NOMO-1 treated with dmso at 0.1 percent for 144 hours (cell line): Measurements from ENCODE around the gene MLF2.
"Not testable (repeated sequence)": the region's sequence is repeated elsewhere in the genome, so short reads cannot be mapped to it uniquely, and the experiment has no call there.

Experiments used
- DNase-seq: peaks from one replicate; lab custom pipeline; 2025; ENCODE audit not compliant: unreplicated experiment; lab: John Stamatoyannopoulos, UW

MLF2 gene

DNA sequence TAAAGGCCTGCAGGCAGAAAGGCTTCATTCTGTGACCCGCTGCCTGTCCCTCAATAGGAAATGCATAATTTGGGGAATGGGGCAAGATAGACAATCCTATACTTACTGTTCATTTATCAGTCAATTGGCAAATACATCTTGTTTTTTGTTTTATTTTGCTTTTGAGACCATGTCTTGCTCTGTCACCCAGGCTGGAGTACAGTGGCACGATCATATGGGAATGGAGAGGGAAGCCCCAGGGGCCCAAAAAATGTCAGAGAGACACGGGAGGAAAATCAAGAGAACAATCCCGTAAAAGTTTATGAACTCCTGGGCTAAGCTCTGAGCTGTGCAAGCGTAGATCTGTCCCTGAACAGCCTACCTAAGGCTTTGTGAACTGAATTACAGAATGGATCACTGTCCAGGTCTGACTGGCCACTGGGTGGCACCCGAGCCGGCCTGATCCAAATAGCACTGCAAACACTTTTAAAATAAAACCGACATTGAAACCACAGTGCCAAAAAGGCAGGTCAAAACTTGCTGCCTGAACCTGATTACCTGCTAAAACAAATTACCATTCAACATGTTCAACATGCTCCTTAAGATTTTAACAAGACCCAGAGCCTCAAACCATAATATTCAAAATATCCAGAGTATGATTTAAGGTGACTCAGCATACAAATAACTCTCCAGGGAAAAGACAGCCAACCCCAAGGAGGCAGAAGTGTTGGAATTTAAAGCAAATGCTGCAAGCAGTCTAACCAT, 17.3 kb downstream of the MLF2 start:
- DNase-seq: peak; percentile 12

DNA sequence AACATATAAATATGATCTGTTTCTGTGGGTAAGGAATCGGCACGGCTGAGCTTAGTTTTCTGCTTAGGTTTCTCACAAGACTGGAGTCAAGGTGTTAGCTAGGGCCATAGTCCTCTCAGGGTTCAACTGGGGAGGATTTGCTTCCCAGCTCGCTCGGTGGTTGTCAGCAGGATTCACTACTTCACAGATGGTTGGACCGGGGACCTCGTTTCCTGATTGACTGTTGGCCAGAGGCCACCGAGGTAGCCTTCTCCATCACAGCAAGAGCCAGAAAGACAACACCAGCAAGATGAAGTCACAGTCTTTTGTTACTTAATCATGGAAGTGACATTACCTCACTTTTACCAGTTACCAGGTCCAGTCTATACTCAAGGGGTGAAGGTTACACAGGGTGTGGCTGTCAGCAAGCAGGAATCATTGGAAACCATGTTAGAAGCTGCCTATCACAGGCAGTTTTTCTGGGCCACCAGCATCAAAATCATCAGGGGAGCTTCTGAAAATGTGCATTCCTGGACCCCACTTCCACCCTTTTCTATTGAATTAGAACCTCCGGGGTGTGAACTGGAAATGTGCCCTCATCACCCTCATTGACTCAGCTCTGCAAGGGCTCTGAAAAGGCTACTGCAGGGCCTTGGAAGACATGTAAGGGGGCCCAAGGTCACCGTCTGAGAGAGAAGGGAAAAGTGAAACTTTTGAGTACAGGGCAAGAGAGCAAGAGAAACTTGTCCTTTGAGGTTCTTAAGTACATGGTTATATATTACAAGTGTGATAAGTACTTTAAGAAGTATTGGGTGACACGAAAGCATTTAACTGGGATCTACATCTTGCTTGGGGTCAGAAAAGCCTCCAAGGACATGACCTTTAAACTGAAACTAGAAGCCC, 18.2 kb downstream of the MLF2 start:
- no peak for DNase-seq

DNA sequence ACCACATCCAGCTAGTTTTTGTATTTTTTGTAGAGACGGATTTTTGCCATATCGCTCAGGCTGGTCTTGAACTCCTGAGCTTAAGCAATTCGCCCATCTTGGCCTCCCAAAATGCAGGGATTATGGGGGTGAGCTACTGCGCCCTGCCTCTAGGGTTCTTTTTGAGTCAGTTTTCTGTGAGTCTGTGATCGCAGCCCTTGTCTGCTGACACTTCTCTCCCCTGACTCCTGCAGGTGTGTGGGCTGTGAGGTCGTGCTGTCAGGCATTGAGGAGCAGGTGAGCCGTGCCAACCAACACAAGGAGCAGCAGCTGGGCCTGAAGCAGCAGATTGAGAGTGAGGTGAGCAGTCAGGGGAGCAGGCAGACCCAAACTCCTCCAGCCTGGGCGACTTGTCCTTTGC, 22.8 kb downstream of the MLF2 start:
- no peak for DNase-seq

DNA sequence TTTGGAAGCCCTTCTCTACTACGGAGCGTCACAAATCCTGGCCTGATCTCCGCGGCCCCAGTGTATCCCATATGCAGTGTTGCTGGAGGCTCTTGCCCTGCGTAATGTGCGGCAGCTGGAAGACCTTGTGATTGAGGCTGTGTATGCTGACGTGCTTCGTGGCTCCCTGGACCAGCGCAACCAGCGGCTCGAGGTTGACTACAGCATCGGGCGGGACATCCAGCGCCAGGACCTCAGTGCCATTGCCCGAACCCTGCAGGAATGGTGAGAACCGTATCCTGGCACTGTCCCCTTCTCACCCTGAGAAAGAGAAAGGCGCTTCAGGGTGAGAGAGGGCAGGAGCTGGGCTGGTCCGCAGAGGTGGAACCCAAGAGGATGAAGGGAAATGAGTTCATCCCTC, 23.8 kb downstream of the MLF2 start:
- no peak for DNase-seq

DNA sequence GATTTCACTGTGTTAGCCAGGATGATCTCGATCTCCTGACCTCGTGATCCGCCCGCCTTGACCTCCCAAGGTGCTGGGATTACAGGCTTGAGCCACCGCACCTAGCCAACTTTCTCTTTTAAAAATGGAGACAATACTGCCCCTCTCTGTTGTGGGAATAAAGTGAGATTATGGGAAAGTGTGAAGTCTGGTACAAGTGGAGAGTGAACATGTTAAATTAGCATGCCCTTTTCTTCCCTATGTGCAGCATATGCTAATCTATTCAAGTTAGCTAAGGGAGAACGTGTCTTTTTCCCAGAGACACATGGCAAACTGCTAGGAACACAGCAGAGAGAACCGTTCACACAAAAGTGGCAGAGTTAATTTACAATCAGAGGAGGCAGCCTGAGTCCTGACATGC, 27.6 kb downstream of the MLF2 start:
- no peak for DNase-seq

DNA sequence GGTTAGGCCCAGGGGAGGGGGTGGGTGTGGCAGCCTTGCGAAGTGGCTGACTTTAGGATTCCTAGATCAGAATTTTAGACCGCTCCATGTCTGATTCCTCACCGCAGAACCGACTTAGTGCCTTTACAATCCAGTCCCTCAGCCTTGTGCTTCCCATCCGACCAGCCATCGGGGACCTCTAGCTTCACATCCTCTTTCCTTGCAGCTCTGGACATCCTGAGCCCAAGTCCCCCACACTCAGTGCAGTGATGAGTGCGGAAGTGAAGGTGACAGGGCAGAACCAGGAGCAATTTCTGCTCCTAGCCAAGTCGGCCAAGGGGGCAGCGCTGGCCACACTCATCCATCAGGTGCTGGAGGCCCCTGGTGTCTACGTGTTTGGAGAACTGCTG, 28.5 kb downstream of the MLF2 start:
- peak; percentile 58 for DNase-seq

DNA sequence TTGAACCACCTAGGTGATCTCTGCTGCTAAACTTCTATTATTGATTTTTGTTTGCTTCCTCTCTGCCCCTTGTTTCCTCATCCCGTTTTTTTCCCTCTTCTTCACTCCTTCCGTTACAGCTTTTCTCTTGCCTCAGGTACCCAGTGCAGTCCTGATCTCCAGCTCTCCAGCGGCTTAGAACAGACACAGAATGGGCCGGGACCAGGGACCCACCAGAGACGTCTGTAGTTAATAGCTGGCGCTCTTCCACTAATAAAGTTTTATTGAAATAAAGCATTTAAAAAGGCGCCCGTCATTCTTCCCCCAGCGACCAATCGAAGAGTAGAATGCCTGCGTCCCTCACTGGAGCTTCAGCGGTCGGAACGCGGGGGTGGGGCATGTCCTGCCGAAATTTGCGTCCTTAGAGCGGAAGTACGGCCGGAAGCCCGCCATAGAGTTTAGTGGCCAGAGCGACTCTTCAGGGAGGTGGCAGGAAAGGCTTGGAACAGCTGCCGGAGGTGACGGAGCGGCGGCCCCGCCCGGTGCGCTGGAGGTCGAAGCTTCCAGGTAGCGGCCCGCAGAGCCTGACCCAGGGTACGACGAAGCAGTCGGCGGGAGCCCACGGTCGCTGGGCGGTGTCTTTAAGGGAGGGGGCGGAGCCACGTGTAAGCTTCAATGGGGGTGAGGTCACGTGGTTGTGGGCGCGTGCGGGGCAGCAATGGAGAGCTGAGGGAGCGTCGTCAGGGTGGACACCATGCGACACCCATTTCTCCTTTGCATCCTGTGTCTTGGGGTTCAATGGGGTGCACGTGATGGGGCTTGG, 29.1 kb downstream of the MLF2 start, which contains the start of gene COPS7A:
COPS7A (plus strand) TSS at position 440 of the 802 bp plus-strand sequence. CDS start 611 bp downstream, outside the sequence.
- DNase-seq: peak; percentile 100

DNA sequence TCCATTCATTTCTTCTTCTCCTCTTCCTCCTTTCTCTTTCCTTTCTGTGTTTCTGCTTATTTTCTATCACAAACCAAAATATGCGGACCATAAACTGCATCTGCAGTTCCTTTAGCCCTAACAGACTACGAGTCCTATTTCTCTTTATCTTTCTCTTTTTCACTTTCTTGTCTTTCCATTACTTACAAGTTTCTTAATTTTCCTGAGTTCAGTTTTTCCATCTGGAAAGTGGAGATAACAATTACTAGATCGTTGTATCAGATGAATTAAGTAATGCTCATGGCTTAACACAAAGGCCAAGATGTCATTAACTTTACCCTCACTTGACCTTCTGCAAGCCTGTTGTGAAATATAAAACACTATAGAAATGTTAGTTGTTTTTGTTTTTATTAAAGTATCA, 30.1 kb downstream of the MLF2 start:
- DNase-seq: no peak

DNA sequence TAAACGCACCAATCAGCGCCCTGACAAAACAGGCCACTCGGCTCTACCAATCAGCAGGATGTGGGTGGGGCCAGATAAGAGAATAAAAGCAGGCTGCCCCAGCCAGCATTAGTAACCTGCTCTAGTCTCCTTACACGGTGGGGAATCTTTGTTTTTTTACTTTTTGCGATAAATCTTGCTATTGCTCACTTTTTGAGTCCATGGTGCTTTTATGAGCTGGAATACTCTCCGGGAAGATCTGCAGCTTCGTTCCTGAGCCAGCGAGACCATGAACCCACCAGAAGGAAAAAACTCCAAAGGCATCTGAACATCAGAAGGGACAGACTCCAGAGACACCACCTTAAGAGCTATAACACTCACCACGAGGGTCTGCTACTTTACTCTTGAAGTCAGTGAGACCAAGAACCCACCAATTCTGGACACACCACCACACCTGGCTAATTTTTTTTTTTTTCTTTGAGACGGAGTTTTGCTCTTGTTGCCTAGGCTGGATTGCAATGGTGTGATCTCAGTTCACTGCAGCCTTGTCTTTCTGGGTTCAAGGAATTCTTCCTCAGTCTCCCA, 36.0 kb downstream of the MLF2 start:
- no peak for DNase-seq

DNA sequence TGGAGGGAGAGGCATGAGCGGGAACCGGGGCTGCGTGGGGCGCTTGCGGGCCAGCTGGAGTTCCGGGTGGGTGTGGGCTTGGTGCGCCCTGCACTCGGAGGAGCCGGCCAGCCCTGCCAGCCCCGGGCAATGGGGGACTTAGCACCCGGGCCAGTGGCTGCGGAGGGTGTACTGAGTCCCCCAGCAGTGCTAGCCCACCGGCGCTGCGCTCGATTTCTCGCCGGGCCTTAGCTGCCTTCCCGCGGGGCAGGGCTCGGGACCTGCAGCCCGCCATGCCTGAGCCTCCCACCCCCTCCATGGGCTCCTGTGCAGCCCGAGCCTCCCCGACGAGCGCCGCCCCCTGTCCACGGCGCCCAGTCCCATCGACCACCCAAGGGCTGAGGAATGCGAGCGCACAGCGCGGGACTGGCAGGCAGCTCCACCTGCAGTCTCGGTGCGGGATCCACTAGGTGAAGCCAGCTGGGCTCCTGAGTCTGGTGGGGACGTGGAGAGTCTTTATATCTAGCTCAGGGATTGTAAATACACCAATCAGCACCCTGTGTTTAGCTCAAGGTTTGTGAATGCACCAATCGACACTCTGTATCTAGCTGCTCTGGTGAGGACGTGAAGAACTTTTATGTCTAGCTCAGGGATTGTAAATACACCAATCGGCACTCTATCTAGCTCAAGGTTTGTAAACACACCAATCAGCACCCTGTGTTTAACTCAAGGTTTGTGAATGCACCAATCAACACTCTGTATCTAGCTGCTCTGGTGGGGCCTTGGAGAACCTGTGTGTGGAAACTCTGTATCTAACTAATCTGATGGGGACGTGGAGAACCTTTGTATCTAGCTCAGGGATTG, 36.7 kb downstream of the MLF2 start:
- not testable (repeated sequence) for DNase-seq

DNA sequence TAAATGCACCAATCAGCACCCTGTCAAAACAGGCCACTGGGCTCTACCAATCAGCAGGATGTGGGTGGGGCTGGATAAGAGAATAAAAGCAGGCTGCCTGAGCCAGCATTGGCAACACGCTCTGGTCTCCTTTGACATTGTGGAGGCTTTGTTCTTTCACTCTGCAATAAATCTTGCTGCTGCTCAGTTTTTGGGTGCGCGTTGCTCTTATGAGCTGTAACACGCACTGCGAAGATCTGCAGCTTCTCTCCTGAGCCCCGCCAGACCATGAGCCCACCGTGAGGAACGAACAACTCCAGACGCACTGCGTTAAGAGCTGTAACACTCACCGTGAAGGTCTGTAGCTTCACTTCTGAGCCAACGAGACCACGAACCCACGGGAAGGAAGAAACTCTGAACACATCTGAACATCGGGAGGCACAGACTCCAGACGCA, 44.0 kb downstream of the MLF2 start:
- DNase-seq: no peak

DNA sequence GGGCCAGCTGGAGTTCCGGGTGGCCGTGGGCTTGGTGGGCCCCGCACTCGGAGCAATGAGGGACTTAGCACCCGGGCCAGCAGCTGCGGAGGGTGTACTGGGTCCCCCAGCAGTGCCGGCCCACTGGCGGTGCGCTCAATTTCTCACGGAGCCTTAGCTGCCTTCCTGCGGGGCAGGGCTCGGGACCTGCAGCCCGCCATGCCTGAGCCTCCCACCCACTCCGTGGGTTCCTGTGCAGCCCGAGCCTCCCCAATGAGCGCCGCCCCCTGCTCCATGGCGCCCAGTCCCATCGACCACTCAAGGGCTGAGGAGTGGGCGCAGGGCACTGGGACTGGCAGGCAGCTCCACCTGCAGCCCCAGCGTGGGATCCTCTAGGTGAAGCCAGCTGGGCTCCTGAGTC, 44.6 kb downstream of the MLF2 start:
- not testable (repeated sequence) for DNase-seq

DNA sequence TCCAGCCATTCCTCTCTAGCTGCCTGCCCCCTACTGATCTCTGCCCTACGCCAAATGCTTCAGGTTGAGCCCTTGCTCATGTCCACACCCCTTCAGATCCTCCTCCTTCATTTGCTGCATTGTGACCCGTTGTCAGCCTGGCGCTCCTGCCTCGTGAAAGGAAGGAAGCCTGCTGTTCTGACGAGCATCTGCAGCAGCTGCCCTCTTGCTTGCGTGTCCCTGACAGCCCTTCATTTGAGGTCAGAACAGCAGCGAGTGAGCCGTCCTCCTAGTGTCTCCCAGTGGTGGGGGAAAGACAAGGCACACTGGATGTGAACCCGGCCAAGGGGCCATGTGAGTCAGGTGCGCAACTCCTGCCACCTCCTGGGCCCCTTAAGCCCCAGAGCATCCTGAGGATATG, 49.3 kb downstream of the MLF2 start:
- DNase-seq: no peak

DNA sequence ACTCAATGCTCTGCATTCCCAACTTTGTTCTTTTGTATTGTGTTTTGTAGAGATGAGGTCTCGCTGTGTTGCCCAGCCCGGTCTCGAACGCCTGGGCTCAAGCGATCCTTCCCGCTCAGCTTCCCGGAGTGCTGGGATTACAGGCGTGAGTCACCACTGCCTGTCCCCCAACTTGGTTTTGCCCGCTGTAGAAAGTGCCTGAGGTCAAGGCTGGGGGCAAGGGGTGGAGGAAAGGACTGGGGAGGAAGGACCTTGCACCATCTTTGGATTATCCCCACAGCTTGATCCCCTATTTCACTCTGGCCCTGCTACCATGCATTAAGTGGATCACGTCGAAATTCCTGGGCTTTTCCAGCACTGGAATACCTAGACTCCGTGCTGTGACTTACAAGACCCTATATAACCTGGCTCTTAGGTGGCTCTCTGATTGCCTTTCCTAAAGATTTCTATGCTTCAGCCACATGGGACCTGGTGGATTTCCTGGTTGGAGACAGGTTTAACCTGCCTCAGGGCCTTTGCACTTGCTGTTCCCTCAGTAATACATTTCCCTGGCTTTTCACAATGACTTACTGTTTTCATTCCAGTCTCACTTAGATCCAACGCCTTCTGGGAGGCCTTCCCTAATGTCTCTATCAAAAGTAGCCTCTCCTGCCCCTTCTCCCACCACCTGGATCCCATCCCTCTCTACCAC, 51.7 kb downstream of the MLF2 start:
- DNase-seq: no peak

DNA sequence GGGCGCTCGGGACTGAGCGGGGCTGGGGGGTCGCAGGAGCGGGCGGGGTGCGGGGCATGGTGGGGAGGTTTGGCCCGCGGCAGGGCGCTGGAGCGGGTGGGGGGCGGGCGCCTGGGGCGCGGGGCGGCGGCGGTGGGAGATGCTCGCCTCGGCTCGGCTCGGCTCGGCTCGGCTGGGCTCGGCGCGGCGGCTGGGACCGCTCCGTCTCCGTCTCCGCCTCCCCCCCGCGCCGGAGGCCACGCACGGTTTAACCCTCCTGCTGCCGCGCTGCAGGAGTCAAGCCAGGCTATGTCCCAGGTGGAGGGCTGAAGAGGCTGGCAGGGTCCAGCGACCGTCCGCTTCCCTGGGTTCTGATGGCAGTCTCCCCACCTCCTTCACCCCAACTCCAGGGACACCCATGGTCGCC, 52.3 kb downstream of the MLF2 start, which contains the start of gene PIANP:
PIANP (minus strand) TSS at position 170 of the 406 bp plus-strand sequence. CDS start 2,754 bp downstream, outside the sequence.
- DNase-seq: no peak

DNA sequence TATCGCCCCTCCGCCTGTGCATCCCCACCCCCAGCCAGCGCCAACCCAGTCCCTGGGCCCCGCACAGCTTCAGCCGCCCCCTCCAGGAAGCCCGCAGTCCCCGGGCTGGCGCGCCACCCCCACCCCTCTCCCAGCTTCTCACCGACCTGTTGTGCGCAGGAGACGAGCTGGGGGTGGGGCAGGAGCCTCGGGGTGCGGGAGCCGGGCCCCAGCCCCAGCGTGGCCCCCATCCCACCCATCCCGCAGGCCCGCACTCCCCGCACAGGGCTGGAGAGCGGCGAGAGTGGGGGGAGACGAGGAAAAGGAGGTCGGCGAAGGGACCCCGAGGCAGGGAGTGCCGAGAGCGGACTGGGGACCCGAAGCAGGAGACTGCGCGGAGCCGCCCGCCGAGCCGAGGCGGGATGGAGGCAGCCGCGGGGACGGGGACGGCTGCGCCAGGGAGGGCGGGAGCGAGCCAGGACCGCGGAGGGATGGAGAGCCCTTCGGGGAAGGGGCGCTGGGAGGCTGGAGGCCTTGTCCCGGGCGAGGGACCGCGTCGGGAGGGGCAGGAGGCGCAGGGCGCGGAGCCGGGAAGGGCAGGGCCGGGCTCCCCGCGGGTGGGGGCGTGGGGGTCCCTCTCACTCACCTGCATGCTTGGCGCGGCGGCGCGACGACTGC, 52.8 kb downstream of the MLF2 start:
- DNase-seq: no peak

DNA sequence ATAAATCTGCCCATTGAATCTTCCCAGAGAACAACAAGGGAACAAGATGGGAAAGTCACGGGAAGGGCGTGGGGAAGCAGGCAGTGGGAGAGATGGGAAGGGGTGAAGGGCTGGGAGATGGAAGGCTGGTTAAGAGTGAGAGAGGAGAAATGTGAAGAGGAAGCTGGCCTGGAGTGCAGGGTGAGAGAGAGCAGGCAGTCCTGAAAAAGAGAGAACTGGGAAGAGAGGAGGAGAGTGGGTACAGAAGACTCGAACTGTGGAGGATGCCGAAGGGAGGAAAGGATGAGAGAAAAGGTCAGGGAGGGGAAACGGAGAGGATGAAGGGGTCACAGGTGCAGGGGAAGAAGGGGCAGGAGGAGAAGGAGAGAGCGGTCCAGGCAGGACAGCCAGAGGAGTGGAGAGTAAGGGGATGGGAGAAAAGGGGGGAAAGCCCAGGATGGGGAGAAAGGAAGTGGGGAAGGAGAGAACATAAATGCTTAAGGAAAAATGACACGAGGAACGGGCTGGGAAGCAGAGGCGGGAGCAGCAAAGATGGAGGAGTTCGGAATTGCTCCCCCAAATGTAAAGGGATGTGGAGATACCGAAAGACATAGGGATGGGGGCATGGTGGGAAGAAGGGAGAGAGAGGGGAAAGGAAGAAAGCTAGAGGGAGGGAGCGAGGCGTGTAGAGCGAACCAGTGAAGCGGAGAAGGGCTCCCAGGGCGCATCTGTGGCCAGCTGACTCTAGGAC, 53.5 kb downstream of the MLF2 start:
- DNase-seq: no peak

DNA sequence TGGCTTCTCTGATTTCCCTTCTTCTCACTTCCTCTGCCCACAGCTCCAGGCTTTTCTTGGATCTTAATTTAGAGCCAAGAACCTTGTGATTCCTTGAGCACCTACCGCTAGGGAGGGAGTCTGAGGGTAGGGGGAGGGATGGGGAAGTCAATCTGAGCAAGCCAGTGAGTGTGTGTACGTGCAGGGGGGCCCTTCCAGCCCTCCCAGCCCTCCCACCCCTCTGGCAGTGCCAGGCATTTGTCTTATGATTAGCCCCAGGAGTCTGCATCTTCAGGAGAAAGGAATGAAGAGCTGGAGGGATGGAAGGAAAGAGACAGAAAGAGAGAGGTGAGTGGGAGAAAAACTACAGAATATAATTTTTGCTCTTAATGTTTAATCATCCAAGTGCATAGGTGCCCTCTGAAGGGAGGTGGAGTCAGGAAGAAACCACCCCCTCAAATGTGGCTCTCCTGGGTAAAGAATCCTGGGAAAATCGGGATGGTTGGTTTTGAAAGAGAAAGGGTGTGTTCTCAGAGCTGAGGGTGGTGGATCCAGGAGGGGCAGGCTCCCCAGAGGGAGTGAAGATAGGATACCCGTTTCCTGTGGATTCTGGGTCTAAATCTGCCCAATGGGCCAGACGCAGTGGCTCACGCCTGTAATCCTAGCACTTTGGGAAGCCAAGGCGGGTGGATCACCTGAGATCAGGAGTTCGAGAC, 54.4 kb downstream of the MLF2 start:
- no peak for DNase-seq
